Heart left ventricle (tissue), 13 donors: Measurements from ENCODE around the gene DAO.

Experiments used
- POLR2A ChIP-seq, 2 donors: fragments of 450-650 bp; IDR thresholded peaks; one replicate each; pipeline ENCODE4 v1.6.1; 2017; ENCODE audit warnings: antibody characterized with exemption in 2 of 2, mild to moderate bottlenecking in 2 of 2, moderate library complexity in 2 of 2
- TF ChIP-seq, protein P1 (sequence below), 12 donors: fragments of 200-600 bp; sonication (generic) in 4 of 12; IDR thresholded peaks; one replicate each; pipeline versions ENCODE4 v1.5.0 to v1.8.0; 2018 to 2022; ENCODE audit warnings: antibody characterized with exemption in 12 of 12, mild to moderate bottlenecking in 5 of 12
- donor health status: ischemic (EF 13 %, LVEDD 7.1; RV severe dilation, severe dysfunction).
- donor health status: DM: no; HTN: yes; CAD: no.
- donor health status: DM: no; HTN: no; CAD: no.
- donor health status: ischemic (EF 25% LVEDD 6.9; RV normal size, moderate dysfunction).
- donor health status: ischemic (EF 25% LVEDD 5.7; RV mildly dilated, moderate dysfunction).
- donor health status: ischemic (EF 35%, LVEDD 5.7; RV mildly dilated, moderate dysfunction).
- donor health status: nonischemic (EF 11% LVEDD 7.7; RV severe dilation, severe dysfunction).
- donor health status: DM: yes; HTN: yes; CAD: no.
- donor health status: PGD.
- donor health status: ischemic (EF 29% LVEDD 5.4; RV normal size, mild dysfunction).
- donor health status: nonischemic (EF 23%, LVEDD 6.1; RV moderate dilation, normal function).

- TF ChIP-seq, protein P1, sequence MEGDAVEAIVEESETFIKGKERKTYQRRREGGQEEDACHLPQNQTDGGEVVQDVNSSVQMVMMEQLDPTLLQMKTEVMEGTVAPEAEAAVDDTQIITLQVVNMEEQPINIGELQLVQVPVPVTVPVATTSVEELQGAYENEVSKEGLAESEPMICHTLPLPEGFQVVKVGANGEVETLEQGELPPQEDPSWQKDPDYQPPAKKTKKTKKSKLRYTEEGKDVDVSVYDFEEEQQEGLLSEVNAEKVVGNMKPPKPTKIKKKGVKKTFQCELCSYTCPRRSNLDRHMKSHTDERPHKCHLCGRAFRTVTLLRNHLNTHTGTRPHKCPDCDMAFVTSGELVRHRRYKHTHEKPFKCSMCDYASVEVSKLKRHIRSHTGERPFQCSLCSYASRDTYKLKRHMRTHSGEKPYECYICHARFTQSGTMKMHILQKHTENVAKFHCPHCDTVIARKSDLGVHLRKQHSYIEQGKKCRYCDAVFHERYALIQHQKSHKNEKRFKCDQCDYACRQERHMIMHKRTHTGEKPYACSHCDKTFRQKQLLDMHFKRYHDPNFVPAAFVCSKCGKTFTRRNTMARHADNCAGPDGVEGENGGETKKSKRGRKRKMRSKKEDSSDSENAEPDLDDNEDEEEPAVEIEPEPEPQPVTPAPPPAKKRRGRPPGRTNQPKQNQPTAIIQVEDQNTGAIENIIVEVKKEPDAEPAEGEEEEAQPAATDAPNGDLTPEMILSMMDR (IDR thresholded peaks at IDR 0.05) = no peak
- no peak for TF ChIP-seq POLR2A (IDR thresholded peaks at IDR 0.05)
Observed at GRCh38 chr12:108911915-108912314, 32.0 kb downstream of the DAO start.
